DND-41 (cell line): Measurements from ENCODE around the gene LIME1.

Source experiments
- EZH2 ChIP-seq: IDR thresholded peaks from 3 replicates; pipeline ENCODE4 v1.6.1; 2012; ENCODE audit warnings: borderline replicate concordance, low read depth, mild to moderate bottlenecking, moderate library complexity, low read length, inconsistent platforms; ENCODE audit not compliant: severe bottlenecking
- TF ChIP-seq, protein P1 (sequence below): IDR thresholded peaks from 2 replicates; pipeline ENCODE4 v1.5.1; 2012; ENCODE audit warnings: borderline replicate concordance, low read length, moderate library complexity, mild to moderate bottlenecking; ENCODE audit not compliant: poor library complexity, severe bottlenecking; ENCODE audit errors: extremely low read depth

DNA sequence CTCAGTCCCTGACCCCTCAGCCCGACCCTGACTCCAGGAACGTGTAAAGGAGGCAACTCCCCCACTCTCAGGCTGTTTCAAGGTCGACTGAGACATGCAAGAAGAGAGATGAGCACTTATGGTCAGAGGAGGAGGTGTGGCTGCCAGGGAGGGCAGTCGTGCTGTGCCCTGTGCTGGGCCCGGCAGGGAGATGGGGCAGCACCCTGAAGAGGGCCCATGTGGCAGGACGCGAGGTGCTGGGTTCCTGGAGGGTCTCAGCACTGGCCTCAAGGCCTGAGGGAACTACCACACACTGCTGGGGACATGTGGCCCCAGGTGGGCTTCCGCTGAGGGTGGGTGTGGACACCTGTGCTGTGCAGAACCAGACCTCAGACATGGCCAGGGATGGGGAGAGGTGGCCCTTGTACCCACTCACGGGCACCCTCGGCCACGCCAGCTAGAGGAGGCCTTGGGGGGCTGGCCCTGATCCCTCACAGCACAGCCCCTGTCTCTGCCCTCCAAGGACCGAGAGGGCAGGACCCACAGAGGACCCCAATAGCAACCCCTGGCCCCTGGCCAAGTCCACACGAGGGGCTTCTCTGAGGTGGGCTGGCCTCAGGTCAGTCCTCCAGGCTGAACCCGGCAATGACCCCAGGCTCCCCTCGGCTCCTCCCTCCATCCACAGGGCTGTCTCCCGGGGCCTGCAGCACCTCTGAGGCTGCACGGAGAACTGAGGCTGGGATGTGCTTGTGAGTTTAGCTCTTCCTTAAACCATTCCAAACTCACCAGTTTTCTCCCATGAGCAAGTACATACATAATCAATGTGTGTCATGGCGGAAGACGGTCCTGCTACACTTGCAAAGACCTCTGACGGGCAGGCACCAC is 11.8 kb downstream of the LIME1 start:
- TF ChIP-seq EZH2, result no peak
- TF ChIP-seq, protein P1, sequence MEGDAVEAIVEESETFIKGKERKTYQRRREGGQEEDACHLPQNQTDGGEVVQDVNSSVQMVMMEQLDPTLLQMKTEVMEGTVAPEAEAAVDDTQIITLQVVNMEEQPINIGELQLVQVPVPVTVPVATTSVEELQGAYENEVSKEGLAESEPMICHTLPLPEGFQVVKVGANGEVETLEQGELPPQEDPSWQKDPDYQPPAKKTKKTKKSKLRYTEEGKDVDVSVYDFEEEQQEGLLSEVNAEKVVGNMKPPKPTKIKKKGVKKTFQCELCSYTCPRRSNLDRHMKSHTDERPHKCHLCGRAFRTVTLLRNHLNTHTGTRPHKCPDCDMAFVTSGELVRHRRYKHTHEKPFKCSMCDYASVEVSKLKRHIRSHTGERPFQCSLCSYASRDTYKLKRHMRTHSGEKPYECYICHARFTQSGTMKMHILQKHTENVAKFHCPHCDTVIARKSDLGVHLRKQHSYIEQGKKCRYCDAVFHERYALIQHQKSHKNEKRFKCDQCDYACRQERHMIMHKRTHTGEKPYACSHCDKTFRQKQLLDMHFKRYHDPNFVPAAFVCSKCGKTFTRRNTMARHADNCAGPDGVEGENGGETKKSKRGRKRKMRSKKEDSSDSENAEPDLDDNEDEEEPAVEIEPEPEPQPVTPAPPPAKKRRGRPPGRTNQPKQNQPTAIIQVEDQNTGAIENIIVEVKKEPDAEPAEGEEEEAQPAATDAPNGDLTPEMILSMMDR, result no peak
